HG03558 (cell line): Measurements from ENCODE around the gene MMP26.
"Not testable (repeated sequence)": the region's sequence is repeated elsewhere in the genome, so short reads cannot be mapped to it uniquely, and the experiment has no call there.

Experiments used
- ATAC-seq: cut with Tn5 transposase; IDR thresholded peaks from one replicate; pipeline ENCODE4 v1.9.1; 2021; ENCODE audit warnings: moderate number of reproducible peaks; ENCODE audit not compliant: unreplicated experiment; ENCODE audit errors: extremely low read depth

Gene MMP26

GRCh38 chr11:4714300-4714699, 9.7 kb downstream of the MMP26 start:
- no peak for ATAC-seq

- ATAC-seq = not testable (repeated sequence)
These were observed 18.3 kb downstream of the MMP26 start for GRCh38 chr11:4722616-4723534.

DNA sequence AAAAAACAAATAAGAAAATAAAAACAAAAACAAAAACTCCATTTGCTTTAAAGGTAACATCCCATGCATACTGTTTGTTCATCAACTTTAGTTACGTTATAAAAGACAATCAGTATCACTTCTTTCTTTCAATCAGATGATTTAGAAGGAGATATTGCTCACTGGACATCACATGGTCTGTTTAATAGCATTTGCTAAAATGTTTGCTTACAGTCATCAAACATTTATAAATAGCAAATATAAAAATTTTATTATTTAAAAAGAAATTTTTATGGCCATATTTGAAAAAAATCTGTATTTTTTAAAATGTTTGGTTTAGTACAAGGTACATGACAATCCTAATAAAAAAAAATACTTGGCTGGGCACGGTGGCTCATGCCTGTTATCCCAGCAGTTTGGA, 22.6 kb downstream of the MMP26 start:
- no peak for ATAC-seq

- no peak for ATAC-seq
These were observed 36.2 kb downstream of the MMP26 start for GRCh38 chr11:4740735-4741134.

- no peak for ATAC-seq
These were observed 43.9 kb downstream of the MMP26 start for GRCh38 chr11:4748438-4748837.

DNA sequence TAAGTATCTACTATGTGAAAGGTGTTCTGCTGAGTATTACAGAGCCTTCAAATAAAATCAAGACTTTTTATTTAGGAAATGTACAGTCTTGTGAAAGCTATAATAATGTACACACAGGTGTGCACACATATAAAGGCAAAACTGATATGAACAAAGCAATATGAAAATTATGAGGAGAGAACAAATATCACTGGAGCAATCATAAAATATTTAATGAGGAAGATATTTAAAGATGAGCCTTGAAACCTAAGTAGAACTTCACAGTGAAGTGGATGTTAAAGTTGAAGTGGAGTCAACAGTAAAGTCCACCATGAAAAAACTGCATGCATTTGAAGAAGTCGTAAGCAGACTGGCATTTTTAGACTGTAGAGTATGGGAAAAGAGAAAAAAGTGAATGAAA, 46.6 kb downstream of the MMP26 start:
- no peak for ATAC-seq
